GM21528 (cell line): ENCODE data around the gene C3orf33.

Source experiments
- ATAC-seq: cut with Tn5 transposase; IDR thresholded peaks from one replicate; pipeline ENCODE4 v1.9.1; 2021; ENCODE audit warnings: mild to moderate bottlenecking, moderate library complexity; ENCODE audit not compliant: unreplicated experiment, low FRiP score

Gene C3orf33

GRCh38 chr3:155744010-155744625 is 62.0 kb downstream of the C3orf33 start:
- peak; percentile 48 for ATAC-seq

- no peak for ATAC-seq
These were observed 62.5 kb downstream of the C3orf33 start for GRCh38 chr3:155743606-155744005.

GRCh38 chr3:155742349-155742965 is 63.6 kb downstream of the C3orf33 start:
- ATAC-seq: no peak

GRCh38 chr3:155741603-155742002 is 64.5 kb downstream of the C3orf33 start:
- ATAC-seq: no peak

GRCh38 chr3:155741101-155741500 is 65.0 kb downstream of the C3orf33 start:
- no peak for ATAC-seq

GRCh38 chr3:155739154-155739553 is 66.9 kb downstream of the C3orf33 start:
- no peak for ATAC-seq

- ATAC-seq: no peak
These were observed 67.5 kb downstream of the C3orf33 start for GRCh38 chr3:155738580-155739076.

- peak; percentile 95 for ATAC-seq
These were observed 68.1 kb downstream of the C3orf33 start for GRCh38 chr3:155737844-155738460.

- ATAC-seq: no peak
These were observed 69.7 kb downstream of the C3orf33 start for GRCh38 chr3:155736381-155736780.

GRCh38 chr3:155730843-155731242 is 75.2 kb downstream of the C3orf33 start:
- ATAC-seq: no peak

- no peak for ATAC-seq
These were observed 78.2 kb downstream of the C3orf33 start for GRCh38 chr3:155727836-155728235.

GRCh38 chr3:155714295-155714718 is 91.8 kb downstream of the C3orf33 start:
- no peak for ATAC-seq
